ENCODE results near the gene HS6ST2. TPM values are rescaled to one million over a fixed set of nuclear protein-coding genes. Genes with fewer than 3 reads are reported as not detected.

The HS6ST2 gene
- total and polyA plus RNA-seq, 4 experiments from 2014 or later = not detected

DNA sequence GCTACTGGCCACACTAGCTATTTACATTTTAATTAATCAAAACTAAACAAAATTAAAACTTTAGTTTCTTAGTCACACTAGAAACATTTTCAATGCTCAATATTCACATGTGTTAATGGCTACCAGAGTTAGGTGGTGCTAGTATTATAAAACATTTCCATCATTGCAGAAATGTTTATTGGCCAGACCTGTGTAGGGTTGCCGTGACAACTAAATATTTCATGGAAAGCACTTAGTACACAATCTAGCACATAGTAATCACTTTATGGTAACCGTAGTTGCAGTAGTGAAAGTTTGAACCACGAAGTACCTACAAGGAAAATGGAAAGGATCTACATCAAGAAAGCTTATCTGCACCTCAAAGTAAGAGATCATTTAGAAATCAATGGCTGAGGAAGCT lies 95.9 kb downstream of the HS6ST2 start:
- ChIA-PET POLR2A (ENCODE audit: partially characterized antibody) (no interaction called here), CTCF (ENCODE audit: partially characterized antibody) (no interaction called here)
- Mint-ChIP-seq H3K9me3 (peaks cover 0 to 10% (median 2%) of the 10 kb centered on the region in 8 donors), H3K4me3 (no peak overlapping the region), H3K27me3 (no peaks in the 10 kb centered on the region), H3K27ac (no peak overlapping the region), H3K36me3 (no peaks in the 10 kb centered on the region), H3K4me1 (peaks cover 3 to 25% (median 18%) of the 10 kb centered on the region in 4 donors)
- no peaks in the 10 kb centered on the region for H3K36me3 ChIP-seq (ENCODE audit: insufficient read depth, low read length)
- no peak overlapping the region for H3K4me3 ChIP-seq (ENCODE audit: low read length in 2 of 2)
- no peaks in the 10 kb centered on the region for H3K9me3 ChIP-seq (ENCODE audit: control insufficient read depth in 1 of 2, low read length in 2 of 2)
- H3K27ac ChIP-seq (ENCODE audit: low read depth, low read length) = no peak overlapping the region
- no peaks in the 10 kb centered on the region for H3K27me3 ChIP-seq (ENCODE audit: insufficient read depth, low read length)
- intact Hi-C loops (cut with micrococcal nuclease) = no loop called here
- H3K4me1 ChIP-seq (ENCODE audit: insufficient read depth, low read length) = peaks cover 8% of the 10 kb centered on the region
- no peak for DNase-seq

DNA sequence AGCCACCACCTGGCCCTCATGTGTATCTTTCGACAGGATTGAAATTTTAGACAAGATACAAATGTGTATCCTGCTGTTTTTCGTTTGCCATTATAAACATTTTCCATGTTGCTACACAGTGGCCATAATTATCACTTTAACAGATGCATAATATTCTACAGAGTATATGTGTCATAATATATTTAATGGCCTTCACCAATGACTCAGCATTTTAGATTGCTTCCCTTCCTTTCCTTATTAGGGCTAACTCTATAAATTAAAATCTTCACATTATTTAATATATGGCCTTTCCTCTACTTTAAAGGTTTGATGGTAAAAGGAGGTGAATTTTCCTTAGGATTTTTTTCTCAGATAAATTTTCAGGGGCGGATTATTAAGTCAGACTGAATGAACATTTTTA lies 97.4 kb downstream of the HS6ST2 start:
- H3K36me3 Mint-ChIP-seq = no peaks in the 10 kb centered on the region
- no peak overlapping the region for H3K27ac Mint-ChIP-seq
- ChIA-PET POLR2A (ENCODE audit: partially characterized antibody) (no interaction called here), CTCF (ENCODE audit: partially characterized antibody) (no interaction called here)
- Histone ChIP-seq H3K9me3 (ENCODE audit: control insufficient read depth in 1 of 2, low read length in 2 of 2) (no peaks in the 10 kb centered on the region), H3K27me3 (ENCODE audit: insufficient read depth, low read length) (no peaks in the 10 kb centered on the region), H3K36me3 (ENCODE audit: insufficient read depth, low read length) (no peaks in the 10 kb centered on the region), H3K4me1 (ENCODE audit: insufficient read depth, low read length) (peaks cover 8% of the 10 kb centered on the region), H3K4me3 (ENCODE audit: low read length in 2 of 2) (no peak overlapping the region), H3K27ac (ENCODE audit: low read depth, low read length) (no peak overlapping the region)
- DNase-seq = no peak
- intact Hi-C loops (cut with micrococcal nuclease) = no loop called here
- H3K4me1 Mint-ChIP-seq = peaks cover 3 to 31% (median 20%) of the 10 kb centered on the region in 4 donors
- no peaks in the 10 kb centered on the region for H3K27me3 Mint-ChIP-seq
- no peak overlapping the region for H3K4me3 Mint-ChIP-seq
- peaks cover 0 to 12% (median 4%) of the 10 kb centered on the region in 8 donors for H3K9me3 Mint-ChIP-seq

DNA sequence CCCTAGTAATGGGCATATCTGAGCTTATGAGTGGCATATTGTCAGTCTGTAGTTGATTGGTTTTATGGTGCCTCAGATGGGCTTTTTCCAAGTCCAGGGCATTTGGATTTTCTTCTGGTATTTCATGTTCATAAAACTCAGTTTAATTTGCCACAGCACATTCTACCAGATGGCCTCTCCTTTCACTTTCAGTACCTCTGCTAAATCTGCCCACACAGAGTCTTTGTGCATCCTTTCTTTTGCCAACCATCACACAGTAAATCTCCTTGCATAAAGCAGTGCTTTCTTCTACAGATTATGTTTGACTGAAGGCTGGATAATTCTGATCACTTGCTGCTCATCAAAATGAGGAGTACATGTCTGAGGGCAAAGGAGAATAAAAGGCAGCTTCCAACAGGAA lies 98.2 kb downstream of the HS6ST2 start:
- Histone ChIP-seq H3K27ac (ENCODE audit: low read depth, low read length) (no peak overlapping the region), H3K9me3 (ENCODE audit: control insufficient read depth in 1 of 2, low read length in 2 of 2) (no peaks in the 10 kb centered on the region), H3K36me3 (ENCODE audit: insufficient read depth, low read length) (no peaks in the 10 kb centered on the region), H3K27me3 (ENCODE audit: insufficient read depth, low read length) (no peaks in the 10 kb centered on the region), H3K4me1 (ENCODE audit: insufficient read depth, low read length) (peaks cover 8% of the 10 kb centered on the region), H3K4me3 (ENCODE audit: low read length in 2 of 2) (no peak overlapping the region)
- H3K9me3 Mint-ChIP-seq = peaks cover 0 to 12% (median 4%) of the 10 kb centered on the region in 8 donors
- intact Hi-C loops (cut with micrococcal nuclease) = no loop called here
- CTCF ChIA-PET (ENCODE audit: partially characterized antibody) = no interaction called here
- no peak overlapping the region for H3K27ac Mint-ChIP-seq
- H3K36me3 Mint-ChIP-seq = no peaks in the 10 kb centered on the region
- no peak for DNase-seq
- POLR2A ChIA-PET (ENCODE audit: partially characterized antibody) = no interaction called here
- peak overlapping the region in 2 of 8 donors; percentile 7 to 13 for H3K4me3 Mint-ChIP-seq
- H3K27me3 Mint-ChIP-seq = no peaks in the 10 kb centered on the region
- peaks cover 3 to 37% (median 21%) of the 10 kb centered on the region in 4 donors for H3K4me1 Mint-ChIP-seq

DNA sequence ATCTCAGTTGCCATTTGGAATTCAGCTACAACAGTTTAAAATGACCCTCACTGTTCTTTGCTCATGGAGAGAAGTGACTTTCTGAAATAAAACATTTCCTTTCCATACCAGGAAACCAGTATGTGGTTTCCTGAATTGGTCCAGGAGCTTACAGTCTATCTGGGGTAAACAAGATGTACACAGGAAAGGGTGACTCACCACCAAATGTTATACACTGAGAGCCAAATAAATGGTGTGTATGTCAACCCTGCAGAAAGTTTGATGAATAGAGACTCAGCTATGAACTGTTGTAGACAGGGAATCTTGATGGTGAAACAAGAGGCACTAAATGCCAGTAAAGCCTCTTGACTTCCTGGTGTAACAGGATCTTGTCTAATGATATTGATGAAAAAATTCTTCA lies 100.4 kb downstream of the HS6ST2 start:
- CTCF ChIA-PET (ENCODE audit: partially characterized antibody) = no interaction called here
- H3K9me3 Mint-ChIP-seq = peaks cover 0 to 7% (median 3%) of the 10 kb centered on the region in 8 donors
- no peaks in the 10 kb centered on the region for H3K27me3 Mint-ChIP-seq
- Histone ChIP-seq H3K36me3 (ENCODE audit: insufficient read depth, low read length) (no peaks in the 10 kb centered on the region), H3K27ac (ENCODE audit: low read depth, low read length) (no peak overlapping the region), H3K9me3 (ENCODE audit: control insufficient read depth in 1 of 2, low read length in 2 of 2) (no peaks in the 10 kb centered on the region), H3K4me3 (ENCODE audit: low read length in 2 of 2) (no peak overlapping the region), H3K4me1 (ENCODE audit: insufficient read depth, low read length) (peaks cover 8% of the 10 kb centered on the region), H3K27me3 (ENCODE audit: insufficient read depth, low read length) (no peaks in the 10 kb centered on the region)
- peaks cover 3 to 37% (median 21%) of the 10 kb centered on the region in 4 donors for H3K4me1 Mint-ChIP-seq
- H3K4me3 Mint-ChIP-seq = peak overlapping the region in 1 of 8 donors; percentile 41
- DNase-seq = no peak
- POLR2A ChIA-PET (ENCODE audit: partially characterized antibody) = no interaction called here
- no peaks in the 10 kb centered on the region for H3K36me3 Mint-ChIP-seq
- intact Hi-C loops (cut with micrococcal nuclease) = no loop called here
- H3K27ac Mint-ChIP-seq = peak overlapping the region in 2 of 7 donors; percentile 10 to 61

DNA sequence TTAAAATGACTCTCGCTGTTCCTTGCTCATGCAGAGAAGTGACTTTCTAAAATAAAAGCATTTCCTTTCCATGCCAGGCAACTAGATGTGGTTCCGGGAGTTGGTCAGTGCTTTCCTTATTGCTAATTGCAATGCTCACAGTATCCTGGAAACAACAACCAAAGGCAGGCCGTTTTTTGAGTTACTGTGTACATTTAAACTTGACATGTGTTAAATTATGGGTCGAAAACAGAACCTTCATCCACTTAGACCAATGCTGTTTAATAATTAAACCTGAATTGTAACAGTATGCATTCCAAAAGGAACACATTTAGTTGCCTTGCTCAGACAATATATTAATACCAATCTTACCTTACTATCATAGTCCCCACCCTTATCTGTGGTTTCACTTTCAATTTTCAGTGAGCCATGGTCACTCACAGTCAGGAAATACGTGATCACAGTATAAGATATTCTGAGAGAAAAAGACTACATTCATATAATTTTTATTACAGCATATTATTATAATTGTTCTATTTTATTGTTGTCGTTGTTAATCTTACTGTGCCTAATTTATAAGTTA lies 102.6 kb downstream of the HS6ST2 start:
- H3K27ac ChIP-seq (ENCODE audit: low read depth, low read length) = no peak overlapping the region
- H3K4me3 Mint-ChIP-seq = peak overlapping the region in 5 of 8 donors; percentile 5 to 44 (median 32)
- H3K27me3 Mint-ChIP-seq = no peaks in the 10 kb centered on the region
- ChIA-PET POLR2A (ENCODE audit: partially characterized antibody) (no interaction called here), CTCF (ENCODE audit: partially characterized antibody) (no interaction called here)
- peak in 1 of 5 donors; percentile 2 for DNase-seq
- H3K4me1 ChIP-seq (ENCODE audit: insufficient read depth, low read length) = peaks cover 8% of the 10 kb centered on the region
- no peaks in the 10 kb centered on the region for H3K9me3 ChIP-seq (ENCODE audit: control insufficient read depth in 1 of 2, low read length in 2 of 2)
- intact Hi-C loops (cut with micrococcal nuclease) = no loop called here
- peaks cover 3 to 37% (median 21%) of the 10 kb centered on the region in 4 donors for H3K4me1 Mint-ChIP-seq
- H3K27me3 ChIP-seq (ENCODE audit: insufficient read depth, low read length) = no peaks in the 10 kb centered on the region
- H3K9me3 Mint-ChIP-seq = peaks cover 0 to 7% (median 3%) of the 10 kb centered on the region in 8 donors
- H3K36me3 Mint-ChIP-seq = no peaks in the 10 kb centered on the region
- no peak overlapping the region for H3K27ac Mint-ChIP-seq
- no peak overlapping the region for H3K4me3 ChIP-seq (ENCODE audit: low read length in 2 of 2)
- no peaks in the 10 kb centered on the region for H3K36me3 ChIP-seq (ENCODE audit: insufficient read depth, low read length)

DNA sequence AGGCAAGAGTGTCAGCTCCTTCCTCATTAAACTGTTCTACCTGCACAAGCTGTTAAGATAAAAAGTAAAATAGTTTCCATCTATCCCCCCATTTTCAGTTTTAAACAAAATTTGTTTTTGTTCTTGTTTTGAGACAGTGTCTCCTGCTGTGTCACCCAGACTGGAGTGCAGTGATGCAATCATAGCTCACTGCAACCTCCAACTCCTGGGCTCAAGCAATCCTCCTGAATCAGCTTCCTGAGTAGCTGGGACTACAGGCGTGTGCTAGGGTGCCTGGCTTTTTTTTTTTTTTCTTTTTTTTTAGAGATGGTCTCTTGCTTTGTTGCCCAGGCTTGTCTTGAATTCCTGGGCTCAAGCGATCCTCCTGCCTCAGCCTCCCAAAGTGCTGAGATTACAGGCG lies 105.4 kb downstream of the HS6ST2 start:
- H3K27ac ChIP-seq (ENCODE audit: low read depth, low read length) = no peak overlapping the region
- POLR2A ChIA-PET (ENCODE audit: partially characterized antibody) = no interaction called here
- no peak overlapping the region for H3K4me3 ChIP-seq (ENCODE audit: low read length in 2 of 2)

DNA sequence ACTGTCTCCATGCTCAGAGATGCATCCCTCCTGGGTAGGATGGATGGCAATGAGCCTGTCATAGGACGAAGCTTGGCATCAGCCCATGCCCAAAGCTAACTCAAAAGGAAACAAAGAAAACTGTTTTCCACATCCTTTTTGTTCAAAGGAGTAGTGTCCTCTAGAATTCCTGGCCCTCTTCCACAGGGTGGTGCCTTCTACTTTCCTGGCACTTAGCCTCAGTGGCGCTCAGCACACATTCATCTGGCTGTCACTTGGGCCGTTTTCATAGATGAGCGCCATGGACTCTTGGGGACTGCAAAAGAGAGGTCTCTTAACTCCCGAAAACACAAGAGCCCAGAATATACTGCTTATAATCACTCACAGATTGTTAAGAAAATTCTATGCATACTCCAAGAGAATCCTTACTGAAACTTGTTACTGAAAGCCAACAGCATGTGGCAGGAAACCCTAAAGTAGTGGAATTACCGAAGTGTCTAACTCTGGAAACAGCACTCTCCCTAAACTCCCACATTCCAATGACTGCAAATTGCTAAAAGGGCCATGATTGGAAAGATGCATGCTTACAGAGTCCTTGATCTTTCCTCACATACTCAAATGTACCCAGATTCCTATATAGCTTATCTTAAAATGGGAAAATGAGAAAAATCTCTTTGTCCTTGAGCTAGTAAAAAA lies 110.0 kb downstream of the HS6ST2 start:
- Histone ChIP-seq H3K36me3 (ENCODE audit: insufficient read depth, low read length) (no peaks in the 10 kb centered on the region), H3K4me1 (ENCODE audit: insufficient read depth, low read length) (no peaks in the 10 kb centered on the region), H3K27ac (ENCODE audit: low read depth, low read length) (no peak overlapping the region), H3K9me3 (ENCODE audit: control insufficient read depth in 1 of 2, low read length in 2 of 2) (no peaks in the 10 kb centered on the region), H3K27me3 (ENCODE audit: insufficient read depth, low read length) (no peaks in the 10 kb centered on the region), H3K4me3 (ENCODE audit: low read length in 2 of 2) (no peak overlapping the region)
- H3K9me3 Mint-ChIP-seq = peaks cover 0 to 2% (median 0%) of the 10 kb centered on the region in 8 donors
- POLR2A ChIA-PET (ENCODE audit: partially characterized antibody) = no interaction called here
- no peaks in the 10 kb centered on the region for H3K36me3 Mint-ChIP-seq
- no peak overlapping the region for H3K4me3 Mint-ChIP-seq
- H3K27me3 Mint-ChIP-seq = peaks cover 0 to 2% of the 10 kb centered on the region in 2 donors
- CTCF ChIA-PET (ENCODE audit: partially characterized antibody) = no interaction called here
- DNase-seq = no peak
- intact Hi-C loops (cut with micrococcal nuclease) = no loop called here
- H3K27ac Mint-ChIP-seq = no peak overlapping the region
- H3K4me1 Mint-ChIP-seq = no peaks in the 10 kb centered on the region

More for the DNA sequence above, 105.4 kb downstream of the HS6ST2 start:
- Mint-ChIP-seq H3K27ac (no peak overlapping the region), H3K4me3 (no peak overlapping the region), H3K9me3 (peaks cover 0 to 5% (median 3%) of the 10 kb centered on the region in 8 donors), H3K36me3 (no peaks in the 10 kb centered on the region), H3K4me1 (peaks cover 0 to 17% (median 8%) of the 10 kb centered on the region in 4 donors), H3K27me3 (no peaks in the 10 kb centered on the region)
- CTCF ChIA-PET (ENCODE audit: partially characterized antibody) = no interaction called here
- DNase-seq = no peak
- no peaks in the 10 kb centered on the region for H3K9me3 ChIP-seq (ENCODE audit: control insufficient read depth in 1 of 2, low read length in 2 of 2)
- intact Hi-C loops (cut with micrococcal nuclease) = no loop called here
- H3K27me3 ChIP-seq (ENCODE audit: insufficient read depth, low read length) = no peaks in the 10 kb centered on the region
- no peaks in the 10 kb centered on the region for H3K36me3 ChIP-seq (ENCODE audit: insufficient read depth, low read length)
- H3K4me1 ChIP-seq (ENCODE audit: insufficient read depth, low read length) = peaks cover 1% of the 10 kb centered on the region

Measured in CD4-positive, alpha-beta memory T cell (primary cell).